NCI-H146 (cell line): ENCODE data around the gene LGALSL.
"Not testable (repeated sequence)": the region's sequence is repeated elsewhere in the genome, so short reads cannot be mapped to it uniquely, and the experiment has no call there.

Source experiments
- DNase-seq: peaks from one replicate; lab custom pipeline; 2025; lab: John Stamatoyannopoulos, UW

The LGALSL gene

GRCh38 chr2:64442801-64443429 is 11.0 kb upstream of the LGALSL start:
- no peak for DNase-seq

DNA sequence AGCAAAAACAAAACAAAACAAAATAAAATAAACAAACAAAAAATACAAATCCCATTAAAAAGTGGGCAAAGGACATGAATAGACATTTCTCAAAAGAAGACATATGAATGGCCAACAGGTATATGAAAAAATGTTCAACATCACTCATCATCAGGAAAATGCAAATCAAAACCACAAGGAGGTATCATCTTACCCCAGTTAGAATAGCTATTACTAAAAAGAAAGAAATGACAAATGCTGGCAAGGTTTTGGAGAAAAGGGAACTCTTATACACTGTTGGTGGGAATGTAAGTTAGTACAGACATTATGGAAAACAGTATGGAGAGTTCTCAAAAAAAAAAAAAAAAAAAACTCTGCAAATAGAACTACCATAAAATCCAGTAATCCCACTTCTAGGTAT is 8.0 kb upstream of the LGALSL start:
- DNase-seq = not testable (repeated sequence)

GRCh38 chr2:64447317-64448040 is 6.5 kb upstream of the LGALSL start:
- DNase-seq = no peak

DNA sequence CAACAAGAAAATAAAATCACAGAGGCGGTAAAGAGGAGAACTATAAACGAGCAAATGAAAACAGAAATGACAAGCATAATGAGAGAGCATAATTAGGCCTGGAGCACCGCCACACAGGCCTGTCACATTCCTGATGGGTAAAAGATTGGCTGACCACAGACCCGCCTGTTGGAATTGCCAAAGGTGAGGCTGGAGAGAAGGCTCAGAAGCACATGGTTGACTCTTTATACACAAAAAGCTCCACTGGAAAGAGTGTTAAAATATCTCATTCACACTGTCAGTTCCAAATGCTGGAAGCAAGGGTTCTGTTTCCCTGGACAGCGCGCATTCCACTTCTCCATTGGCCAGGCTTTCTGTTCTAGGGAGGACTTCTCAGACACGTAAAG is 5.9 kb upstream of the LGALSL start:
- DNase-seq = peak; percentile 11

GRCh38 chr2:64451051-64451450 is 2.9 kb upstream of the LGALSL start:
- DNase-seq = no peak

DNA sequence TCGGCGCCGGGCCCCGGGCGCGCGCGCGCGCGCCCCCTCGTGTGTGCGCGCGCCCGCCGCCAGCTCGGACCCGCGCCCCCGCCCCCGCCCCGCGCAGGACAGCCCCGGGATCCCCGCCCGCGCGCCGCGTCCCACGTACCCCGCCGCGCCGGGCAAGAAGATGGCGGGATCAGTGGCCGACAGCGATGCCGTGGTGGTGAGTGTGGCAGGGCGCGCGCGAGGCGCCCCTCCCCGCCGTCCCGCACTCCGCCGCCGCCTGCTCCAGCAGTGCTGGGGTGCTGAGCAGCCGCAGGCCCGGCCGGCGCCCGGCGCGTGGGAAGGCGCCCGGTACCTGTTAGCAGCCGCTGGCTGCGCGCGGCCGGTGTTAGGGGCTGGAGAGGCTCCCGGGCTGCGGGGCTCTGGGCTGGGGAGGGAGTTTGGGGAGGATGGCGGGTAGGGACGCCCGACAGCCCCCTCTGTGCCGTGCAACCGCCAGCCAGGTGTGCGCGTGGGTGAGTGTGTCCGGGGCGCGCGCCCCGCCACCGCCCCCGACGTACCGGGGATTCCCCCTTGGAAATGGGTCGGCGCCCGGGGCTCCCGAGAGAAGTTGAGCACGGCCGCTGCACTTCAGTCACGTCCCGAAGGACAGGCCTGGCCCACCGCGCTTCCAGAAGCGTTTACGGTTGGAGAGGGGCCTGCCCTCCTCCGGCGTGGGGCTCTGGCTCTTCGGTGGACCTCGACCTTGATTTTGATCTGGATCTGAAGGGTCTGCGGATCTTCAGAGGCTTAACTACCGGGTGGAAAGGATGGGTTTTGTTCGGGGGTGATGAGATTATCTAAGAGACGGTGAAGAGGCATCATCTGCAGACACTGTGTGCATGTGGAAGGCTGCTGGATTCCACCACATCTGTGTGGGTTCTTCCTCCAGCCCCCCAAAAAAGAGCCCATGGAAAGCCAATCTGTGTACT is 697 bp downstream of the LGALSL start:
- peak; percentile 64 for DNase-seq

- no peak for DNase-seq
Measured at GRCh38 chr2:64455545-64455944, 1.6 kb downstream of the LGALSL start.

GRCh38 chr2:64456293-64456692 is 2.3 kb downstream of the LGALSL start:
- DNase-seq = no peak

- no peak for DNase-seq
Measured at GRCh38 chr2:64457524-64457923, 3.6 kb downstream of the LGALSL start.

GRCh38 chr2:64459575-64459974 is 5.6 kb downstream of the LGALSL start:
- no peak for DNase-seq

GRCh38 chr2:64460330-64460729 is 6.4 kb downstream of the LGALSL start:
- no peak for DNase-seq

- DNase-seq = no peak
Measured at GRCh38 chr2:64461271-64462058, 7.5 kb downstream of the LGALSL start.

DNA sequence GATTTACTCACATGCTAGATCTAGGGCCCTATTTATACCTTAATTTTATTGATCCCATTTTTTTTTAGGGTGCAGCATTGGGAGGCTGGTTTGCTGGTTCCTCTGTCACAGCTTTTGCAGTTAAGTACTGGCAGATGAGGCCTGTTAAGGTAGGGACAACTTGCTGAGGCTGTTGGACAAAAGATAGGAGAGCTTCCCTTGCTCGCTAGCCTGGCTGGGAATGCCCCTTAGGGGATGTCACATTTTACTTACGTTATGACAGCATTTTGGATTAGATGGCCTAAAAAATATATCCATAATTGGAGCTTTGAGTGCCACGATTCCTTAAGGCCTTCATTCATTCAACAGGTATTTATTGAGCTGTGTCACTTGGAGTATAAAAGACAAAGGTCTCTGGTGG is 8.2 kb downstream of the LGALSL start:
- DNase-seq = no peak

DNA sequence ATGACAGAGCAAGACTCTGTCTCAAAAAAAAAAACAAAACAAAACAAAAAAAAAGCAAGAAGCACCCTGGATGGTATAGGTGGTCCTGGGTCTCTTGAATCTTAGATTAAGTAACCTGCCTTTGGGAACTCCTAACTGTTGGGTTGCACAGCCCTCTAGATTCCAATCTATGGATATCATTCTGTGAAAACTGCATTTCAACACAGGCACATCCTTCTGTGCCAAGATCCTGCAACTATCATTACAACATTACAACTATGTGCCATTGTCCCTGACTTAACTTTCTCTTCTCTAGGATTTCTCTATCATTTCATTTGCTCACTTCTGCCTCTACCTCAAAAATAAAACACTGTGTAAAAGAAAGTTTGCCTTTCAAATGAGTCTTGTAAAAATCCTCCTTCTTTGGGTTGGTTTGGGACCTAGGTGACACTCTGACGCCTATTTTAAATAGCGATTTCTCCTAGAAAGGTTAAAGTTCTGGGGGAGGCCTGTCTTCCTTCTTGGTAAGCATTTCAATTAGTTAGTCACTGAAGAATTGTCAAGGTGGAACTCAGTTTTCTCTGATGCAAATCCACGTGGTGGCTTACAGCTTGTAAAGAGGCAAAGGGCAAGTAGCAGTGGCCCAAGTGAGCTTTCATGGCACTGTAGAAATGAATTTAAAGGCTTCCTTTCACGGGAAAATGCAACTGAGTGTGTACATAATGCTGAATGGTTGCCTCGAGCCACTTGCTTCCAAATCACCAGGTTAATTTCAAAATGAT is 9.2 kb downstream of the LGALSL start:
- DNase-seq = no peak

- DNase-seq = peak; percentile 24
Measured at GRCh38 chr2:64463781-64464180, 9.8 kb downstream of the LGALSL start.

DNA sequence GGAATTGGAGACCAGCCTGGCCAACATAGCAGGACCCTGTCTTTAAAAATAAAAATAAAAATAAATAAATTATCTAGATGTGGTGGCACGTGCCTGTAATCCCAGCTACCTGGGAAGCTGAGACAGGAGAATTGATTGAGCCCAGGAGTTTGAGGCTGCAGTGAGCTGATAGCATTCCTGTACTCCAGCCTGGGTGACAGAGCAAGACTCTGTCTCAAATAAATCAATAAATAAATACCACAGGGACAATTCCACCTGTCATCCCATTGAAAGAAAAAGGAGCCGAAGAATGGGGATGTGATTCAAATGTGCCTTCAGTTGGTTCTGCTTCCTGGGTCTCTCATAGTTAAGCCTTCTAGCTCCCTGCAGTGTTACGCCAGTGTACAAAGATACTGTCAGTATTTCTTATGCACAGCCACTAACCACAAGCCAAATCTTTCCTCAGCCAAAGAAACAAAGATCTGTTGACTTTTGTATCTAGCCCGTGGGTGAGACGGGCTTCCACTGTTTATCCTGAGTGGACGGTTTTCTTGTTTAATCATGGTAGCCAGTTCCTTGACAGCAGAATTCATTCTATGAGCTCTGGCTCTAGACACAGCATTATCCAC is 12.6 kb downstream of the LGALSL start:
- DNase-seq = no peak

GRCh38 chr2:64467096-64467843 is 13.3 kb downstream of the LGALSL start:
- DNase-seq = peak; percentile 13

- no peak for DNase-seq
Measured at GRCh38 chr2:64469261-64469660, 15.3 kb downstream of the LGALSL start.

DNA sequence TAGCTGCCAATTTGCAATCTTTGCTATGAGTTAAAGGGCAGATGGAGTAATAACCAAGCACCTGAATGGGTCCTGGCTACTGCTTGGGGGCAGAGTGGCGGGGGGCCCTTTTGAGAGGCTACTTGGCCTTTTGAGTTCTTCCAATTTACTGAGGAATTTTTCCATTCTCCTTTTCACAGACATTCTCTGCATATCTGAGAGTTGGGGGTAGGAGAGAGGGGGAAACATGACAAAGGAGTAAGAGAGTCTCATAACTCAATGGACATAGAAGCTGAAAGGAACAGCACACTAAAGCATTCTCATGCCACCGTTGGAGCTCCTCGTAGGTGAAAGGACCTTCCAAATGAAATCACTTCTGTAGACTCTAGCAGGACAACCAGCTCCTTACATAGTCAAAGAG is 16.1 kb downstream of the LGALSL start:
- DNase-seq = no peak

DNA sequence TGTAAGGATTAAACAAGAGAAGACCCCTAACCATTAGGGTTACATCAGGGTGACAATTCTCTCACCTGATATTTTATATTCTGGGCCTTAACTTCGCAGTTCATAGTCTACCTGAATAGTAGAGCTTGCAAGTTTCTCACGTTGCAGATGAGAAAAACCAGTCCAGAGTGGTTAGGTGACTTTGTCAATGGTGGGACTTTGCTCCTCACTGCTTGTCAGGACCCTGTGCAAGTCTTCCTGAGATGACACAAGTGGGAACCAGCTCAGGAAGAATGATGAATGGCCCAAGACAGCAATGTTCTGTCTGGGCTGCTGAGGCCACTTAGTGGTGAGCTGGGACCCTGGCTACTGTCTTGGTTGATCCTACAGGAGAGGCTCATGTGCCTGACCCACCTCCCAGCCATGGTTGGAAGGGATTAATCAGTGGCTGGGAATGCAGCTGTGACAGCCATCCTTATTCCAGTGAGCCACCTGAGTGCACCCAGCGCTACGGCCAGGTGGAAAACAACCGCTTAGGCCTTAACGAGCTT is 16.9 kb downstream of the LGALSL start:
- no peak for DNase-seq
